GM23248 (cell line): ENCODE data around the gene PNPLA7.

Experiments used
- EZH2 ChIP-seq: fragments of 200-600 bp; sonication (generic); IDR thresholded peaks from 2 replicates; pipeline ENCODE4 v1.6.1; 2018; ENCODE audit warnings: antibody characterized with exemption, mild to moderate bottlenecking; ENCODE audit not compliant: insufficient read depth, poor library complexity, severe bottlenecking
- EZH2phosphoT487 ChIP-seq: fragments of 200-600 bp; sonication (generic); IDR thresholded peaks from 2 replicates; pipeline ENCODE4 v1.6.1; 2018; ENCODE audit warnings: antibody characterized with exemption, moderate library complexity, mild to moderate bottlenecking, low read depth; ENCODE audit not compliant: insufficient read depth

DNA sequence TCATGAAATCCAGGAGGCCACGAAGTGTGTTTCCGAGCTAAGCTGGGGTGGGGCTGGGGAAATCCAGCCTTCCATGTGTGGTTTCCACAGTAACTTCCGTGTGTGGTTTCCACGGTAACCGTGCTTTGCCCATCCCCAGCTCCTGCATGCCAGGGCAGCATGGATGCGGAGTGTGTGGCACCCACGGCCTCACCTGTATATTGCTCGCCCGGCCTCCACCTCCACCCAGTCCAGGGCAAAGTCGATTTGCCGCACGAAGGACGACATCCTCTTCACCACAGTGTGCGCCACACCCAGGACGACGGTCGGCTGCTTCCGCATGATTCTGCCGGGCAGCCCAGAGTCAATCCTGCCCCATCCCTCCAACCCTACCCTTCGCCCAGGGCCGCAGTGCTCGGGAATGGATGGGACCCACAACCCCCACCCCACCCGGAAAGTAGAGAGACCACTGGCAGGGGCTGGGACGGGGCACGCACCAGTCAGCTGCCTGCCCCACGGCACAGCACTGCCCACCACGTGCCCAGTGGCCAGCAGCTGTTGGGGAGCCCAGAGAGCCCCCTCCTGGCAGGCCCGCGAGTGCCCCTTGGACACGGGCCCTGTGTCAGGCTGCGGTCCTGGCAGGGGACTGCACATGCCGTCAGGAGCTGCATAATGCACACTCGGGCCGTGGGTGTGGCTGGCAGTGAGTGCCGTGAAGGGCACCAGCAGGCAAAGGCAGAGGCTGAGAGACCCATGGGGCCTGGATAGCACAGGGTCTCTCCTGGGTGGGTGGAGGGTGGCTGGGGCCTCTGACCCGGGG, 52.1 kb downstream of the PNPLA7 start:
- TF ChIP-seq EZH2phosphoT487 (no peak), EZH2 (no peak)
